WTC11 (cell line): Measurements from ENCODE around the gene VARS2. TPM values are rescaled to one million over a fixed set of nuclear protein-coding genes. Genes with fewer than 3 reads are reported as not detected.

Experiments
- ATAC-seq: fragments of 200-7000 bp; cut with Tn5 transposase; 2 replicates; pipeline ENCODE4 v1.10.0; 2021; ENCODE audit warnings: mild to moderate bottlenecking, moderate library complexity
- CTCF ChIA-PET: fragments of 300-600 bp; sonication (Branson Sonifier 250); formaldehyde crosslinking; loops from one replicate; lab custom pipeline; 2021; ENCODE audit warnings: antibody characterized with exemption; lab: Charles Lee
- POLR2A ChIA-PET: fragments of 350-600 bp; sonication (Branson Sonifier 250); formaldehyde crosslinking; loops from one replicate; lab custom pipeline; 2021; ENCODE audit warnings: antibody characterized with exemption; lab: Charles Lee
- DNase-seq: peaks from one replicate; pipeline ENCODE4 v3.0.0; 2021; ENCODE audit warnings: low spot score
- H3K27ac Mint-ChIP-seq: 2 replicates; pipeline ENCODE4 v1.8.0; 2021; ENCODE audit warnings: mixed read lengths
- H3K27me3 Mint-ChIP-seq: 2 replicates; pipeline ENCODE4 v1.8.0; 2021; ENCODE audit warnings: low read depth, mild to moderate bottlenecking, moderate library complexity, mixed read lengths
- H3K36me3 Mint-ChIP-seq: 2 replicates; pipeline ENCODE4 v1.8.0; 2021; ENCODE audit warnings: mixed read lengths
- H3K4me1 Mint-ChIP-seq: 2 replicates; pipeline ENCODE4 v1.8.0; 2022; ENCODE audit warnings: mixed read lengths
- H3K4me3 Mint-ChIP-seq: 2 replicates; pipeline ENCODE4 v1.8.0; 2021; ENCODE audit warnings: mild to moderate bottlenecking, moderate library complexity, mixed read lengths
- H3K9me3 Mint-ChIP-seq: 2 replicates; pipeline ENCODE4 v1.8.0; 2021; ENCODE audit warnings: mixed read lengths
- CBFB ChIP-seq: sonication (generic); formaldehyde crosslinking; IDR thresholded peaks from 2 replicates; pipeline ENCODE4 v1.8.1; 2022; ENCODE audit warnings: mild to moderate bottlenecking, low read depth, missing genetic modification reagents
- CTCF ChIP-seq: fragments of 200-600 bp; IDR thresholded peaks from 2 replicates; pipeline ENCODE4 v1.8.0; 2022; ENCODE audit warnings: antibody characterized with exemption
- ELF4 ChIP-seq: sonication (generic); formaldehyde crosslinking; IDR thresholded peaks from 2 replicates; pipeline ENCODE4 v1.8.1; 2022; ENCODE audit warnings: low read depth, mild to moderate bottlenecking, moderate library complexity, missing genetic modification reagents
- EMX1 ChIP-seq: fragments of 250-450 bp; sonication (Bioruptor Pico); IDR thresholded peaks from 2 replicates; pipeline ENCODE4 v1.8.0; 2021; ENCODE audit warnings: mild to moderate bottlenecking
- ESRRA ChIP-seq: sonication (generic); formaldehyde crosslinking; IDR thresholded peaks from 2 replicates; pipeline ENCODE4 v1.8.1; 2022; ENCODE audit warnings: mild to moderate bottlenecking, missing genetic modification reagents, borderline replicate concordance
- FOXJ3 ChIP-seq: sonication (generic); formaldehyde crosslinking; IDR thresholded peaks from 2 replicates; pipeline ENCODE4 v1.9.0; 2021; ENCODE audit warnings: missing genetic modification reagents, mild to moderate bottlenecking, borderline replicate concordance
- GTF2I ChIP-seq: fragments of 250-450 bp; sonication (Bioruptor Pico); conservative IDR thresholded peaks from 2 replicates; pipeline ENCODE4 v1.4.0; 2021; ENCODE audit warnings: mild to moderate bottlenecking
- HMGA2 ChIP-seq: fragments of 250-450 bp; sonication (Bioruptor Pico); IDR thresholded peaks from 2 replicates; pipeline ENCODE4 v1.4.0; 2021; ENCODE audit warnings: mild to moderate bottlenecking, moderate library complexity
- IRF2 ChIP-seq: sonication (generic); formaldehyde crosslinking; IDR thresholded peaks from 2 replicates; pipeline ENCODE4 v1.8.0; 2022; ENCODE audit warnings: low read depth, missing genetic modification reagents, borderline replicate concordance
- JAZF1 ChIP-seq: fragments of 250-450 bp; sonication (Bioruptor Pico); IDR thresholded peaks from 2 replicates; pipeline ENCODE4 v1.9.0; 2021; ENCODE audit warnings: moderate library complexity, mild to moderate bottlenecking, inconsistent platforms
- MAX ChIP-seq: sonication (generic); formaldehyde crosslinking; IDR thresholded peaks from 2 replicates; pipeline ENCODE4 v1.8.0; 2022; ENCODE audit warnings: mild to moderate bottlenecking, missing genetic modification reagents
- NR1H2 ChIP-seq: sonication (generic); formaldehyde crosslinking; IDR thresholded peaks from 2 replicates; pipeline ENCODE4 v1.9.0; 2021; ENCODE audit warnings: mild to moderate bottlenecking, moderate library complexity, missing genetic modification reagents
- NR2C2 ChIP-seq: sonication (generic); formaldehyde crosslinking; IDR thresholded peaks from 2 replicates; pipeline ENCODE4 v1.8.0; 2022; ENCODE audit warnings: mild to moderate bottlenecking, missing genetic modification reagents
- NR3C1 ChIP-seq: sonication (generic); formaldehyde crosslinking; conservative IDR thresholded peaks from 2 replicates; pipeline ENCODE4 v1.8.1; 2023; ENCODE audit warnings: low read depth, mild to moderate bottlenecking, missing genetic modification reagents
- RELA ChIP-seq: sonication (generic); formaldehyde crosslinking; IDR thresholded peaks from 2 replicates; pipeline ENCODE4 v1.8.1; 2022; ENCODE audit warnings: missing genetic modification reagents, mild to moderate bottlenecking, borderline replicate concordance
- RORB ChIP-seq: fragments of 250-450 bp; sonication (Bioruptor Pico); IDR thresholded peaks from 2 replicates; pipeline ENCODE4 v1.9.0; 2021; ENCODE audit warnings: mild to moderate bottlenecking
- SOX15 ChIP-seq: fragments of 250-450 bp; sonication (Bioruptor Pico); IDR thresholded peaks from 2 replicates; pipeline ENCODE4 v1.9.0; 2021; ENCODE audit warnings: mild to moderate bottlenecking
- SP1 ChIP-seq: sonication (generic); formaldehyde crosslinking; conservative IDR thresholded peaks from 2 replicates; pipeline ENCODE4 v1.8.1; 2022; ENCODE audit warnings: missing genetic modification reagents
- TCF7 ChIP-seq: sonication (generic); formaldehyde crosslinking; IDR thresholded peaks from 2 replicates; pipeline ENCODE4 v1.8.0; 2022; ENCODE audit warnings: mild to moderate bottlenecking, low read depth, missing genetic modification reagents, moderate library complexity
- TEAD4 ChIP-seq: sonication (generic); formaldehyde crosslinking; IDR thresholded peaks from 2 replicates; pipeline ENCODE4 v1.8.0; 2022; ENCODE audit warnings: mild to moderate bottlenecking, missing genetic modification reagents
- ZNF138 ChIP-seq: sonication (generic); formaldehyde crosslinking; conservative IDR thresholded peaks from 2 replicates; pipeline ENCODE4 v1.8.1; 2022; ENCODE audit warnings: mild to moderate bottlenecking, moderate library complexity, missing genetic modification reagents
- ZNF423 ChIP-seq: fragments of 250-450 bp; sonication (Bioruptor Pico); IDR thresholded peaks from 2 replicates; pipeline ENCODE4 v2.1.2; 2022; ENCODE audit warnings: mild to moderate bottlenecking, moderate library complexity
- ZNF425 ChIP-seq: fragments of 250-450 bp; sonication (Bioruptor Pico); conservative IDR thresholded peaks from 2 replicates; pipeline ENCODE4 v1.9.0; 2021; ENCODE audit warnings: mild to moderate bottlenecking
- ZNF532 ChIP-seq: fragments of 250-450 bp; sonication (Bioruptor Pico); IDR thresholded peaks from 2 replicates; pipeline ENCODE4 v1.9.0; 2021; ENCODE audit warnings: mild to moderate bottlenecking, borderline replicate concordance
- total RNA-seq: library from RNA; stranded (reverse); gene quantifications from 3 replicates; pipeline ENCODE4 v1.2.3, GENCODE V29; 2021
- TF ChIP-seq, protein P1 (sequence below): sonication (generic); formaldehyde crosslinking; IDR thresholded peaks from 2 replicates; pipeline ENCODE4 v1.8.0; 2023; ENCODE audit warnings: mild to moderate bottlenecking, missing genetic modification reagents

The VARS2 gene
- total RNA-seq, 1 experiment from 2014 or later: 65.6 TPM

DNA sequence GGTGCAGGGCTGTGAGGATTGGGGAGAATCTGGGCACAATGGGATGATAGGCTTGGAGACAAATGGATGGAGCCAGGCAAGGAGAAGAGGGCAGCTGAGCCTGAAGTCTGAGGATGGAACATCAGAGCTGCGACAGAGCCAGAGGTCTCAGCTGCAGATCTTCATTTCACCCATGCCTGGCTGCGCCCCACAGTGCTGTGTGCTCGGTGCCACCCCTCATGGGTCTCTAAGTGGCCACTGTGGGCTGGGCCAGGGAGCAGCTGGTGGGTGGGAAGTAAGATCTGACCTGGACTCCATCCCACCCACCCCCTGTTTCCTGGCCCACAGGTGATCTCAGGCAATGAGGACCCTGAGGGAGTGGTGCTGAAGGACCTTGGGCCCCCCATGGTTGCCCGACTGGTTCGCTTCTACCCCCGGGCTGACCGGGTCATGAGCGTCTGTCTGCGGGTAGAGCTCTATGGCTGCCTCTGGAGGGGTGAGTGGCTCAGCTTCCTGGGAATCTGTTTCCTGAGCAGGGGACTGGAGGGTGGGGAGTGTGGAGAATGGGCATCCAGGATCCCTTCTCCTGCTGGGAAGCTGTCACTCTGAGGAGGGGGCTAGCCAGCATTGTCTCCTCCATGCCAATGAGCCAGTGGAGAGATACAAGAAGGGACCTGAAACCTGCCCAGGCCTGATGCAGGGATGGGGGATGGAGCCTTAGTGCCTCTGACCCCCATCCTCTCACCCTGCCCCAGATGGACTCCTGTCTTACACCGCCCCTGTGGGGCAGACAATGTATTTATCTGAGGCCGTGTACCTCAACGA lies 23.2 kb upstream of the VARS2 start:
- CTCF ChIA-PET: interaction anchor here (1.6 to 2.9 kb wide), 3 partner anchors 22 to 197 kb away, joined by 4 to 20 read pairs (median 7); no protein-coding TSS in a partner anchor
- DNase-seq (no peak), ATAC-seq (no peak)
- no peaks in the 10 kb centered on the region for H3K9me3 Mint-ChIP-seq
- H3K27me3 Mint-ChIP-seq: no peaks in the 10 kb centered on the region
- H3K27ac Mint-ChIP-seq: peak overlapping the region; percentile 71
- POLR2A ChIA-PET: interaction anchor here (0.5 to 1.5 kb wide), 2 partner anchors 23 to 199 kb away, joined by 4 read pairs; partner anchors contain the start of gene VARS2
- no peak overlapping the region for H3K4me3 Mint-ChIP-seq
- TF ChIP-seq NR1H2 (no peak), HMGA2 (CRISPR knock-in tag) (no peak), ELF4 (CRISPR knock-in tag) (no peak), RELA (no peak), MAX (CRISPR knock-in tag) (no peak), NR3C1 (CRISPR knock-in tag) (no peak), CTCF (no peak), TEAD4 (CRISPR knock-in tag) (no peak), NR2C2 (CRISPR knock-in tag) (no peak), ESRRA (no peak), FOXJ3 (no peak), TCF7 (CRISPR knock-in tag) (no peak), ZNF138 (CRISPR knock-in tag) (no peak), CBFB (CRISPR knock-in tag) (no peak), ZNF425 (no peak), GTF2I (CRISPR knock-in tag) (no peak), JAZF1 (CRISPR knock-in tag) (no peak)
- peaks cover 37% of the 10 kb centered on the region for H3K4me1 Mint-ChIP-seq
- H3K36me3 Mint-ChIP-seq: peaks cover 54% of the 10 kb centered on the region

- Mint-ChIP-seq H3K4me3 (no peak overlapping the region), H3K27ac (no peak overlapping the region), H3K27me3 (no peaks in the 10 kb centered on the region), H3K4me1 (peaks cover 32% of the 10 kb centered on the region), H3K36me3 (peaks cover 57% of the 10 kb centered on the region), H3K9me3 (no peaks in the 10 kb centered on the region)
- DNase-seq (no peak), ATAC-seq (no peak)
- CTCF ChIA-PET: interaction anchor here (0.5 to 3.1 kb wide), 2 partner anchors 9 to 11 kb away, joined by 3 to 11 read pairs; no protein-coding TSS in a partner anchor
- POLR2A ChIA-PET: interaction anchor here (1.5 kb wide), 1 partner anchor 23 kb away, joined by 4 read pairs; the partner anchor contains the start of gene VARS2
- no peak for TF ChIP-seq EMX1 (CRISPR knock-in tag)
- TF ChIP-seq ZNF532: no peak
- no peak for TF ChIP-seq SOX15 (CRISPR knock-in tag)
- TF ChIP-seq IRF2: no peak
- no peak for TF ChIP-seq RORB
- no peak for TF ChIP-seq SP1 (CRISPR knock-in tag)
- TF ChIP-seq, protein P1, sequence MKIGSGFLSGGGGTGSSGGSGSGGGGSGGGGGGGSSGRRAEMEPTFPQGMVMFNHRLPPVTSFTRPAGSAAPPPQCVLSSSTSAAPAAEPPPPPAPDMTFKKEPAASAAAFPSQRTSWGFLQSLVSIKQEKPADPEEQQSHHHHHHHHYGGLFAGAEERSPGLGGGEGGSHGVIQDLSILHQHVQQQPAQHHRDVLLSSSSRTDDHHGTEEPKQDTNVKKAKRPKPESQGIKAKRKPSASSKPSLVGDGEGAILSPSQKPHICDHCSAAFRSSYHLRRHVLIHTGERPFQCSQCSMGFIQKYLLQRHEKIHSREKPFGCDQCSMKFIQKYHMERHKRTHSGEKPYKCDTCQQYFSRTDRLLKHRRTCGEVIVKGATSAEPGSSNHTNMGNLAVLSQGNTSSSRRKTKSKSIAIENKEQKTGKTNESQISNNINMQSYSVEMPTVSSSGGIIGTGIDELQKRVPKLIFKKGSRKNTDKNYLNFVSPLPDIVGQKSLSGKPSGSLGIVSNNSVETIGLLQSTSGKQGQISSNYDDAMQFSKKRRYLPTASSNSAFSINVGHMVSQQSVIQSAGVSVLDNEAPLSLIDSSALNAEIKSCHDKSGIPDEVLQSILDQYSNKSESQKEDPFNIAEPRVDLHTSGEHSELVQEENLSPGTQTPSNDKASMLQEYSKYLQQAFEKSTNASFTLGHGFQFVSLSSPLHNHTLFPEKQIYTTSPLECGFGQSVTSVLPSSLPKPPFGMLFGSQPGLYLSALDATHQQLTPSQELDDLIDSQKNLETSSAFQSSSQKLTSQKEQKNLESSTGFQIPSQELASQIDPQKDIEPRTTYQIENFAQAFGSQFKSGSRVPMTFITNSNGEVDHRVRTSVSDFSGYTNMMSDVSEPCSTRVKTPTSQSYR (CRISPR knock-in tag): no peak
- no peak for TF ChIP-seq ZNF423
Measured at GRCh38 chr6:30891450-30891723, 22.7 kb upstream of the VARS2 start.
